NCI-H524 (cell line): ENCODE results near the gene PRKN.

Source experiments
- DNase-seq, 2 experiments: peaks; one replicate each; lab custom pipeline; 2025; lab: John Stamatoyannopoulos, UW

Gene PRKN

GRCh38 chr6:162379757-162380409 is 347.7 kb downstream of the PRKN start:
- no peak for DNase-seq

GRCh38 chr6:162377735-162378134 is 349.8 kb downstream of the PRKN start:
- DNase-seq: no peak

- DNase-seq: no peak
Observed at GRCh38 chr6:162373868-162374267, 353.7 kb downstream of the PRKN start.

GRCh38 chr6:162373192-162373591 is 354.4 kb downstream of the PRKN start:
- DNase-seq: no peak

- DNase-seq: no peak
Observed at GRCh38 chr6:162372106-162372505, 355.5 kb downstream of the PRKN start.

GRCh38 chr6:162371121-162371520 is 356.4 kb downstream of the PRKN start:
- DNase-seq: no peak

GRCh38 chr6:162369091-162369490 is 358.5 kb downstream of the PRKN start:
- no peak for DNase-seq

- DNase-seq: no peak
Observed at GRCh38 chr6:162364488-162364887, 363.1 kb downstream of the PRKN start.

- DNase-seq: no peak
Observed at GRCh38 chr6:162363757-162364156, 363.8 kb downstream of the PRKN start.

- no peak for DNase-seq
Observed at GRCh38 chr6:162360901-162361567, 366.5 kb downstream of the PRKN start.

GRCh38 chr6:162358625-162359024 is 368.9 kb downstream of the PRKN start:
- DNase-seq: no peak

GRCh38 chr6:162345051-162345511 is 382.5 kb downstream of the PRKN start:
- no peak for DNase-seq

- DNase-seq: no peak
Observed at GRCh38 chr6:162344646-162345010, 382.9 kb downstream of the PRKN start.

GRCh38 chr6:162343936-162344645 is 383.5 kb downstream of the PRKN start:
- DNase-seq: no peak

GRCh38 chr6:162343198-162343935 is 384.2 kb downstream of the PRKN start:
- no peak for DNase-seq

- no peak for DNase-seq
Observed at GRCh38 chr6:162337412-162337811, 390.2 kb downstream of the PRKN start.

- DNase-seq: no peak
Observed at GRCh38 chr6:162336359-162336758, 391.2 kb downstream of the PRKN start.

- DNase-seq: no peak
Observed at GRCh38 chr6:162332365-162332764, 395.2 kb downstream of the PRKN start.

GRCh38 chr6:162331911-162332310 is 395.7 kb downstream of the PRKN start:
- DNase-seq: no peak

GRCh38 chr6:162325826-162326225 is 401.7 kb downstream of the PRKN start:
- DNase-seq: no peak

GRCh38 chr6:162325051-162325450 is 402.5 kb downstream of the PRKN start:
- DNase-seq: no peak

GRCh38 chr6:162315291-162315690 is 412.3 kb downstream of the PRKN start:
- DNase-seq: no peak
